H1 (cell line): Measurements from ENCODE around the gene CCR9. TPM values are rescaled to one million over a fixed set of nuclear protein-coding genes. Genes with fewer than 3 reads are reported as not detected.

Experiments used
- CTCF ChIA-PET: fragments of 300-600 bp; sonication (Branson Sonifier 250); formaldehyde crosslinking; loops from one replicate; lab custom pipeline; 2021; ENCODE audit not compliant: partially characterized antibody; lab: Charles Lee
- POLR2A ChIA-PET: fragments of 300-600 bp; sonication (Branson Sonifier 250); formaldehyde crosslinking; loops from one replicate; lab custom pipeline; 2021; ENCODE audit warnings: inconsistent platforms; ENCODE audit not compliant: partially characterized antibody; lab: Charles Lee
- DNase-seq, 2 experiments: peaks; one replicate each; pipeline versions ENCODE4 v3.0.0 to v3.0.0-alpha.2; 2010 to 2022; ENCODE audit warnings: low spot score in 2 of 2, low read depth in 1 of 2, mixed read lengths in 1 of 2
- FAIRE-seq: peaks from 2 replicates; lab custom pipeline; 2011; peaks lifted over from hg19 to GRCh38; lab: Jason Lieb, UNC
- H2AFZ ChIP-seq: 2 replicates; pipeline ENCODE4 v1.8.1; 2012; ENCODE audit warnings: low read length, inconsistent platforms
- H2AK5ac ChIP-seq: 2 replicates; pipeline ENCODE4 v1.6.1; 2013; ENCODE audit warnings: low read depth, low read length
- H2BK120ac ChIP-seq: replicated peaks from 2 replicates; pipeline ENCODE3; 2013; ENCODE audit warnings: low read depth, low read length, inconsistent platforms
- H2BK12ac ChIP-seq: 2 replicates; pipeline ENCODE4 v1.6.1; 2013; ENCODE audit warnings: low read depth, low read length
- H2BK15ac ChIP-seq: 2 replicates; pipeline ENCODE4 v1.6.1; 2013; ENCODE audit warnings: low read length
- H2BK20ac ChIP-seq: 2 replicates; pipeline ENCODE4 v1.6.1; 2013; ENCODE audit warnings: low read length
- H2BK5ac ChIP-seq: 2 replicates; pipeline ENCODE4 v1.6.1; 2013; ENCODE audit warnings: low read depth, low read length
- H3K14ac ChIP-seq: 2 replicates; pipeline ENCODE4 v1.6.1; 2013; ENCODE audit warnings: inconsistent platforms; ENCODE audit not compliant: insufficient read length
- H3K18ac ChIP-seq: 2 replicates; pipeline ENCODE4 v1.6.1; 2013; ENCODE audit warnings: low read length; ENCODE audit errors: extremely low read depth
- H3K23ac ChIP-seq: 2 replicates; pipeline ENCODE4 v1.6.1; 2013; ENCODE audit warnings: inconsistent platforms; ENCODE audit not compliant: insufficient read length
- H3K23me2 ChIP-seq: 2 replicates; pipeline ENCODE4 v1.6.1; 2013; ENCODE audit warnings: low read depth, low read length
- H3K27ac ChIP-seq: 2 replicates; pipeline ENCODE4 v1.6.1; 2011; ENCODE audit warnings: low read depth, low read length, inconsistent platforms
- H3K27me3 ChIP-seq, 4 experiments: replicated peaks in 1 of 4; 1 replicate in 1 of 4; 2 replicates in 3 of 4; pipeline versions ENCODE4 v1.6.1 to v1.8.1; 2011 to 2013; ENCODE audit warnings: low read length in 3 of 4, mild to moderate bottlenecking in 3 of 4, inconsistent platforms in 2 of 4, mixed read lengths in 2 of 4, moderate library complexity in 1 of 4; ENCODE audit not compliant: control insufficient read depth in 3 of 4, insufficient read depth in 3 of 4; ENCODE audit errors: extremely low read depth in 1 of 4
- H3K36me3 ChIP-seq, 4 experiments: 2 replicates each; pipeline versions ENCODE4 v1.6.1 to v1.8.1; 2011 to 2013; ENCODE audit warnings: mild to moderate bottlenecking in 4 of 4, low read length in 3 of 4, moderate library complexity in 2 of 4, control low read depth in 1 of 4, inconsistent platforms in 1 of 4; ENCODE audit not compliant: insufficient read depth in 4 of 4, control insufficient read depth in 2 of 4
- H3K4ac ChIP-seq: replicated peaks from 2 replicates; pipeline ENCODE3; 2013; ENCODE audit warnings: low read length, low read depth, mixed read lengths, inconsistent platforms; ENCODE audit not compliant: insufficient read length
- H3K4me1 ChIP-seq, 4 experiments: replicated peaks in 1 of 4; 1 replicate in 1 of 4; 2 replicates in 3 of 4; pipeline versions ENCODE4 v1.6.1 to v1.8.1; 2011 to 2013; ENCODE audit warnings: low read length in 3 of 4, inconsistent platforms in 2 of 4, mixed read lengths in 1 of 4; ENCODE audit not compliant: insufficient read depth in 4 of 4, control insufficient read depth in 3 of 4
- H3K4me2 ChIP-seq, 2 experiments: 2 replicates each; pipeline versions ENCODE4 v1.6.1 to v1.8.1; 2011 to 2013; ENCODE audit warnings: low read depth in 2 of 2, low read length in 2 of 2, control low read depth in 1 of 2, inconsistent platforms in 1 of 2, mild to moderate bottlenecking in 1 of 2; ENCODE audit not compliant: insufficient read depth in 1 of 2
- H3K4me3 ChIP-seq, 4 experiments: fragments of 200-600, 300-600 bp in 1 of 4; sonication (generic), shearing (Covaris generic), sonication (Bioruptor Twin) in 1 of 4; 2 replicates each; pipeline versions ENCODE4 v1.5.1 to v1.8.1; 2011 to 2016; ENCODE audit warnings: low read length in 4 of 4, low read depth in 3 of 4, control low read depth in 2 of 4, inconsistent platforms in 2 of 4, mild to moderate bottlenecking in 2 of 4, mixed read lengths in 1 of 4, moderate library complexity in 1 of 4; ENCODE audit not compliant: insufficient read depth in 2 of 4; ENCODE audit errors: extremely low read depth in 1 of 4
- H3K56ac ChIP-seq: replicated peaks from 2 replicates; pipeline ENCODE3; 2013; ENCODE audit warnings: low read depth, mild to moderate bottlenecking, mixed read lengths, low read length, inconsistent platforms; ENCODE audit not compliant: insufficient read length
- H3K79me1 ChIP-seq: 2 replicates; pipeline ENCODE4 v1.6.1; 2013; ENCODE audit warnings: low read depth, low read length, control low read depth
- H3K79me2 ChIP-seq, 2 experiments: 2 replicates each; pipeline versions ENCODE4 v1.6.1 to v1.8.1; 2012 to 2013; ENCODE audit warnings: low read length in 2 of 2, mild to moderate bottlenecking in 2 of 2, inconsistent platforms in 1 of 2; ENCODE audit not compliant: insufficient read depth in 2 of 2, control insufficient read depth in 1 of 2
- H3K9ac ChIP-seq, 4 experiments: replicated peaks in 1 of 4; 1 replicate in 1 of 4; 2 replicates in 3 of 4; pipeline versions ENCODE4 v1.6.1 to v1.8.1; 2011 to 2013; ENCODE audit warnings: low read depth in 3 of 4, low read length in 3 of 4, control low read depth in 2 of 4, mild to moderate bottlenecking in 2 of 4, moderate library complexity in 2 of 4, inconsistent platforms in 1 of 4; ENCODE audit errors: extremely low read depth in 1 of 4
- H3K9me3 ChIP-seq, 2 experiments: 2 replicates each; pipeline versions ENCODE4 v1.6.1 to v1.8.1; 2012 to 2013; ENCODE audit warnings: mild to moderate bottlenecking in 2 of 2, moderate library complexity in 2 of 2, control low read depth in 1 of 2, inconsistent platforms in 1 of 2, low read depth in 1 of 2, low read length in 1 of 2, mixed read lengths in 1 of 2; ENCODE audit not compliant: insufficient read depth in 2 of 2
- H4K20me1 ChIP-seq, 2 experiments: replicated peaks in 1 of 2; 2 replicates each; pipeline versions ENCODE3 to v1.8.1; 2011 to 2013; ENCODE audit warnings: inconsistent platforms in 2 of 2, low read length in 2 of 2, mild to moderate bottlenecking in 1 of 2; ENCODE audit not compliant: insufficient read depth in 2 of 2, control insufficient read depth in 1 of 2
- H4K5ac ChIP-seq: 2 replicates; pipeline ENCODE4 v1.6.1; 2013; ENCODE audit warnings: low read length, low read depth, mixed read lengths, inconsistent platforms; ENCODE audit not compliant: insufficient read length
- H4K8ac ChIP-seq: 2 replicates; pipeline ENCODE4 v1.8.0; 2013; ENCODE audit warnings: mild to moderate bottlenecking, moderate library complexity, low read length, inconsistent platforms; ENCODE audit not compliant: insufficient read depth; ENCODE audit errors: extremely low read depth
- H4K91ac ChIP-seq: replicated peaks from 2 replicates; pipeline ENCODE3; 2013; ENCODE audit warnings: low read length, mixed read lengths, inconsistent platforms; ENCODE audit not compliant: insufficient read length
- EP300 ChIP-seq, 2 experiments: IDR thresholded peaks; 1 replicate in 1 of 2; 2 replicates in 1 of 2; pipeline ENCODE4 v1.6.1; 2011 to 2012; ENCODE audit warnings: low read depth in 2 of 2, low read length in 2 of 2, mild to moderate bottlenecking in 2 of 2, borderline replicate concordance in 1 of 2, inconsistent platforms in 1 of 2, moderate library complexity in 1 of 2
- FOSL1 ChIP-seq: IDR thresholded peaks from 2 replicates; pipeline ENCODE4 v1.6.1; 2011; ENCODE audit warnings: mild to moderate bottlenecking, low read depth, low read length, moderate library complexity; ENCODE audit not compliant: insufficient read depth
- JUND ChIP-seq: IDR thresholded peaks from 2 replicates; pipeline ENCODE4 v1.6.1; 2011; ENCODE audit warnings: mild to moderate bottlenecking, improper control_type of control experiment, low read length
- KDM5A ChIP-seq: fragments of 200-600 bp; IDR thresholded peaks from 2 replicates; pipeline ENCODE4 v1.7.1; 2012; ENCODE audit warnings: mild to moderate bottlenecking, low read length, inconsistent platforms, mixed read lengths
- NANOG ChIP-seq: IDR thresholded peaks from 2 replicates; pipeline ENCODE4 v1.6.1; 2011; ENCODE audit warnings: low read length, low read depth, mild to moderate bottlenecking, inconsistent platforms; ENCODE audit not compliant: insufficient read depth, poor library complexity, severe bottlenecking
- NRF1 ChIP-seq: IDR thresholded peaks from 2 replicates; pipeline ENCODE4 v1.6.1; 2011; ENCODE audit warnings: mild to moderate bottlenecking, low read depth, low read length, improper control_type of control experiment
- RBBP5 ChIP-seq: IDR thresholded peaks from 2 replicates; pipeline ENCODE4 v1.7.1; 2012; ENCODE audit warnings: low read depth, mild to moderate bottlenecking, inconsistent platforms, low read length, moderate library complexity, borderline replicate concordance
- RFX5 ChIP-seq: IDR thresholded peaks from 2 replicates; pipeline ENCODE4 v1.6.1; 2011; ENCODE audit warnings: low read depth, low read length, improper control_type of control experiment, borderline replicate concordance
- SAP30 ChIP-seq: fragments of 300-600 bp; sonication (generic); IDR thresholded peaks from 2 replicates; pipeline ENCODE4 v1.7.1; 2012; ENCODE audit warnings: low read length, moderate library complexity, mild to moderate bottlenecking, inconsistent platforms; ENCODE audit not compliant: insufficient read depth, insufficient replicate concordance
- SUZ12 ChIP-seq: fragments of 200-600 bp; sonication (generic); IDR thresholded peaks from 2 replicates; pipeline ENCODE4 v1.6.1; 2012; ENCODE audit warnings: mild to moderate bottlenecking, inconsistent platforms, low read length, moderate library complexity, mixed read lengths
- TEAD4 ChIP-seq: IDR thresholded peaks from 2 replicates; pipeline ENCODE4 v1.6.1; 2012; ENCODE audit warnings: low read depth, low read length, inconsistent platforms, mixed read lengths
- YY1 ChIP-seq: IDR thresholded peaks from 2 replicates; pipeline ENCODE4 v1.6.1; 2011; ENCODE audit warnings: low read depth, mild to moderate bottlenecking, low read length
- WGBS, 2 experiments: shearing (Covaris generic) in 1 of 2; methylation state at CpG; one replicate each; pipeline versions ENCODE4 v1.1.6 to v1.1.7; 2013 to 2015; ENCODE audit warnings: low lambda C conversion rate in 2 of 2, mixed read lengths in 2 of 2, inconsistent platforms in 1 of 2, low coverage in 1 of 2, missing lambda C conversion rate in 1 of 2; ENCODE audit not compliant: insufficient replicate concordance in 2 of 2, insufficient coverage in 1 of 2, insufficient read length in 1 of 2; ENCODE audit errors: extremely low coverage in 1 of 2, missing lambda C conversion rate in 1 of 2; 5-methylcytosine and 5-hydroxymethylcytosine counted together
- polyA plus RNA-seq, 7 experiments: library from polyadenylated mRNA; depleted of rRNA in 3 of 7; stranded (reverse) in 5 of 7; unstranded in 2 of 7; fragments of >200 nt in 5 of 7; fragments of 200-250 nt in 2 of 7; gene quantifications; 1 replicate in 5 of 7; 2 replicates in 1 of 7; 4 replicates in 1 of 7; pipeline versions ENCODE4 v1.2.1 to v1.2.3, GENCODE V29; 2011 to 2013; ENCODE audit warnings: missing spikeins in 2 of 7, mixed read lengths in 2 of 7
- total RNA-seq: library from RNA; stranded (reverse); fragmentation: NEBNext Ultra II Directional; extraction: Animal tissue kit (Norgen Biotek cat#: 25700); gene quantifications from 2 replicates; pipeline ENCODE4 v1.2.1, GENCODE V29; 2021

Gene CCR9
- total and polyA plus RNA-seq, 2 of the 8 experiments (the other 6 are each of a cell fraction or from before 2014, with no cell fraction given) = not detected

DNA sequence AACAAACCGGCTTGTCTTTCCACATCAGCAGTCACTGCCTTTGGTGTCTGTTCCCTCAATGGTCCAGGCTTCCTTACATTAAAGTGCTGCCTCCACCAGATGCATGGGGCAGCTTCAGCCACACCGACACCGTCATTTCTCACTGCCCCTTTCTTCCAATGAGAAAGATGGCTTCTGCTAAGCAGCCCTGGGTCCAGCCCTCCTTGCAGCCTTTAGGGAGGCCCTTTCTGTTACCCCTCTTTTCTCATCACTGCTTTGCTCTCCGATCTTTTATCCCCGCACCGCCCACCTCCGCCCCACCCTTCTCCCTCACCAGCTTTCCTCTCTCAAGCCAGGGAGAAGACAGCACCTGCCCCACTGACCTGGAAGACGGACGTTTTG is 28.7 kb downstream of the CCR9 start:
- Histone ChIP-seq H3K56ac (no peak overlapping the region), H3K4me3 (no peak overlapping the region), H3K36me3 (no peaks in the 10 kb centered on the region), H3K4me2 (no peak overlapping the region), H2AFZ (no peak overlapping the region), H2BK120ac (no peak overlapping the region), H3K18ac (no peak overlapping the region), H2BK12ac (no peak overlapping the region), H3K9me3 (no peaks in the 10 kb centered on the region), H3K79me1 (no peaks in the 10 kb centered on the region), H3K14ac (no peak overlapping the region), H4K20me1 (peaks cover 2 to 3% of the 10 kb centered on the region in 2 experiments), H2BK15ac (no peak overlapping the region), H4K5ac (no peak overlapping the region), H3K9ac (no peak overlapping the region), H3K4ac (no peak overlapping the region), H3K23me2 (no peaks in the 10 kb centered on the region), H3K79me2 (no peaks in the 10 kb centered on the region), H3K27ac (no peak overlapping the region), H2AK5ac (no peak overlapping the region), H2BK20ac (no peak overlapping the region), H4K8ac (no peak overlapping the region; the same call in 1 of the 2 replicates), H2BK5ac (no peak overlapping the region), H3K4me1 (no peaks in the 10 kb centered on the region; a peak in 1 of 7 replicates), H3K23ac (no peak overlapping the region), H3K27me3 (peaks cover 0 to 5% (median 0%) of the 10 kb centered on the region in 4 experiments; a peak in 3 of 7 replicates), H4K91ac (no peak overlapping the region)
- DNase-seq (no peak), FAIRE-seq (no peak)
- 80 to 100% methylated on average over 3 to 9 of the region's 9 CpGs for WGBS, 2 experiments
- ChIA-PET POLR2A (interaction anchor here (1.3 kb wide), 1 partner anchor 16 kb away, joined by 4 read pairs; no protein-coding TSS in a partner anchor), CTCF (interaction anchor here (1.2 kb wide), 1 partner anchor 8 kb away, joined by 3 read pairs; no protein-coding TSS in a partner anchor)
- no peak for TF ChIP-seq NRF1
- no peak for TF ChIP-seq JUND
- TF ChIP-seq RBBP5 = no peak
- no peak for TF ChIP-seq EP300 (IDR thresholded peaks at IDR 0.05; ENCODE audit: borderline replicate concordance in 1 of 2, low read depth in 2 of 2, low read length in 2 of 2)
- TF ChIP-seq NANOG = no peak
- TF ChIP-seq SAP30 = no peak
- no peak for TF ChIP-seq TEAD4
- TF ChIP-seq YY1 = no peak
- TF ChIP-seq RFX5 = no peak
- TF ChIP-seq KDM5A = no peak
- TF ChIP-seq SUZ12 = no peak
- TF ChIP-seq FOSL1 = no peak
